T-helper 1 cell treated with Interleukin-12 subunit alpha and Interleukin-12 subunit beta and Interleukin-4 antibody, amounts not matched to agents 30 μg/mL and 1 μg/mL, for 36 hours (primary cell): Measurements from ENCODE around the gene TECRL.

Source experiments
- H3K27ac Mint-ChIP-seq: one replicate; pipeline ENCODE4 v1.8.0; 2021; ENCODE audit warnings: mild to moderate bottlenecking, mixed read lengths
- H3K27me3 Mint-ChIP-seq: one replicate; pipeline ENCODE4 v1.8.0; 2021; ENCODE audit warnings: low read depth, mixed read lengths
- H3K36me3 Mint-ChIP-seq: one replicate; pipeline ENCODE4 v1.8.0; 2021; ENCODE audit warnings: low read depth, mixed read lengths
- H3K4me1 Mint-ChIP-seq: one replicate; pipeline ENCODE4 v1.8.0; 2021; ENCODE audit warnings: low read depth, mixed read lengths
- H3K4me3 Mint-ChIP-seq: one replicate; pipeline ENCODE4 v1.8.0; 2021; ENCODE audit warnings: mild to moderate bottlenecking, moderate library complexity, mixed read lengths
- H3K9me3 Mint-ChIP-seq: one replicate; pipeline ENCODE4 v1.8.0; 2021; ENCODE audit warnings: mixed read lengths

TECRL gene

GRCh38 chr4:64360664-64361398, 48.4 kb downstream of the TECRL start:
- Mint-ChIP-seq H3K27me3 (no peaks in the 10 kb centered on the region), H3K4me3 (no peak overlapping the region), H3K36me3 (no peaks in the 10 kb centered on the region), H3K9me3 (peaks cover 25% of the 10 kb centered on the region), H3K27ac (no peak overlapping the region), H3K4me1 (no peaks in the 10 kb centered on the region)

GRCh38 chr4:64359489-64359888, 49.8 kb downstream of the TECRL start:
- Mint-ChIP-seq H3K36me3 (no peaks in the 10 kb centered on the region), H3K9me3 (peaks cover 20% of the 10 kb centered on the region), H3K27ac (no peak overlapping the region), H3K4me1 (no peaks in the 10 kb centered on the region), H3K4me3 (no peak overlapping the region), H3K27me3 (no peaks in the 10 kb centered on the region)

DNA sequence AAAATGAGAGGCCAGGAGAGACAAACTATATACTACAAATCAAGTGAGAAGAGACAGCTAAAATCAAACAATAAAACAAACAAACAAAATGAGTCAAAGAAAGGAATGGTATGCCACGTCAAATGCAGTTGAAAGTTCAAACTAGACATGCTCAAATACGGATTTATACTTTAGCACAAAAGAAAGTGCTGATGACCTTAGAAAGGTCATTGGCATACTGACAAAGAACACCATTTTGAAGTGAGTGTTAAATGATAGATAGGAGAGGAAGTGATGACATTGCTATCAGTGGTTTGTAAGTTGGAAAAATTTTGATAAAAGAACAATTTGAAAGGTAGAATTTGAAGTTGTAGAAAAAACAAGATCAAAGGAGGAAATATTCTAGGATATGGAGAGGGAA, 55.3 kb downstream of the TECRL start:
- H3K4me1 Mint-ChIP-seq = no peaks in the 10 kb centered on the region
- no peak overlapping the region for H3K27ac Mint-ChIP-seq
- H3K27me3 Mint-ChIP-seq = no peaks in the 10 kb centered on the region
- no peaks in the 10 kb centered on the region for H3K36me3 Mint-ChIP-seq
- peaks cover 4% of the 10 kb centered on the region for H3K9me3 Mint-ChIP-seq
- no peak overlapping the region for H3K4me3 Mint-ChIP-seq

DNA sequence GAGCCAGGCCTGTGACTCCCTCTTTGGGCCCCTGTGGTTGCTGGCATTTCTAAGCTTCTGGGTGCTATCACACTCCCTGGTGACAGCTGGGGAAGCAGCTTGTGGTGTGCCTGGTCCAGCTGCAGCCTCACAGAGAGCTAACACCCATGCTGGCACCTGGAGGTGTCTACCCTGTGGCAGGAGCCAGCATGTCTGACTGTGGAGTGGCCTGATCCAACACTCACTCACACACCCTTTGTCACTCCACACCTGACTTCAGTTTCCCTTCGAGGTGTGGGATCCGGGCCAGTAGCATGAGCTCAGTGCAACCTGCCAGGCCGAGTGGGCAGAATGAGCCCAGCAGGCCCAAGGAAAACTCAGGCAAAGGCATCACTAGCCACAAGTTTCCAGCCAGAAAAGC, 67.5 kb downstream of the TECRL start:
- Mint-ChIP-seq H3K27me3 (no peaks in the 10 kb centered on the region), H3K9me3 (peaks cover 13% of the 10 kb centered on the region), H3K4me1 (no peaks in the 10 kb centered on the region), H3K36me3 (no peaks in the 10 kb centered on the region), H3K27ac (no peak overlapping the region), H3K4me3 (no peak overlapping the region)

DNA sequence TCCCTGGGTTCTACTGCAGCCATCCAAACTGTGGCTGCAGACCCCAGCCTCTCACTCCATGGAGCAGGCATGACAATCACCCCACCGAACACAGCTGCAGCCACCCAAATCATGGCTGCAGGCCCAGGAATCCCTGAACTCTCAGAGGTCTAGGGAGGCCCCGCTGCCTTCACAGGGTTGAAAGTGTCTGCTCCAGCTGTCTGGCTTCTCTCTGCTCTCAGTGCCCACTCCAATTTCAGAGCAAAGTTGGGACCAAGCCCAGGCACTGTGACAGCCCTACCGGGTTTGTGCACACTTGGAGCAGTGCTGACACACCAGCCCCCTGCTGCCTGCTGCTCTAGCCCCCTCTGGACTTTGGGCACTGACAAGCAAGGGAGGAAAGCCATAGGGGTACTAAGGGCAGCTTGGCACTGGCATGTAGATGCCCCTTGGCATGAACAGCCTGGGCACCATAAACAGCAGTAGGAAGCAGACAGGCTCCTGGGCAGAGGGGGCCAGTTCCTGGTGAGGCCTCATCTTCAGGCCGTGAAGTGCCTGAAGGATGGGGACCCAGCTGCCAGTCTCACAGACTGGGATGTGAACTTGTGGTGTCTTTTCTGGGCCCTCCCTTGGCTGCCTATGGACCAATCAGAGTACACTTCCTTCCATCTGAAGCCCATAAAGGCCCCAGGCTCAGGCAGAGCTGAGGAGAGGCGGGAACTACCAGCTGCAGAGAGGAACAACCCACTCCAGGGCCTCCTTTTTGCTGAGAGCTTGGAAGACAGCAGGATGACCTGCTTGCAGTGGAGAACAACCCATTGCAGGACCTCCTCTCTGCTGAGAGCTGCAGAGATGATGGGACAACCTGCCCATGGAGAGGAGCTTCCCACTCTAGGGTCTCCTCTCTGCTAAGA, 68.8 kb downstream of the TECRL start:
- H3K27ac Mint-ChIP-seq = no peak overlapping the region
- H3K27me3 Mint-ChIP-seq = no peaks in the 10 kb centered on the region
- H3K36me3 Mint-ChIP-seq = no peaks in the 10 kb centered on the region
- no peaks in the 10 kb centered on the region for H3K4me1 Mint-ChIP-seq
- no peak overlapping the region for H3K4me3 Mint-ChIP-seq
- H3K9me3 Mint-ChIP-seq = peaks cover 13% of the 10 kb centered on the region

DNA sequence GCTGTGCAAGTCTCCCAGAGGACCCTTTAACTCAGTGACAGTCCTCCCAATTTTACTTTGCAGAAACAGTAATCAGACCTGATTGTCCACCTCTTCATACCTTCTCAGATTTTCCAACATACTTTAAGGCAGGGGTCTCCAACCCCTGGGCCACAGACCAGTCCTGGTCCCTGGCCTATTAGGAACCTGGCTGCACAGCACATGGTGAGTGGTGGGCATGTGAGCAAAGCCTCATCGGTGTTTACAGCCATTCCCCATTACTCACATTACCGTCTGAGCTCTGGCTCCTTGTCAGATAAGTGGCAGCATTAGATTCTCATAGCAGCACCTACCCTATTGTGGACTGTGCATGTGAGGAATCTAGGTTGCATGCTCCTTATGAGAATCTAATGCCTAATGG, 74.3 kb downstream of the TECRL start:
- Mint-ChIP-seq H3K4me3 (no peak overlapping the region), H3K36me3 (no peaks in the 10 kb centered on the region), H3K27me3 (no peaks in the 10 kb centered on the region), H3K9me3 (peaks cover 14% of the 10 kb centered on the region), H3K27ac (no peak overlapping the region), H3K4me1 (no peaks in the 10 kb centered on the region)

- Mint-ChIP-seq H3K9me3 (peaks cover 8% of the 10 kb centered on the region), H3K27me3 (no peaks in the 10 kb centered on the region), H3K4me1 (no peaks in the 10 kb centered on the region), H3K36me3 (no peaks in the 10 kb centered on the region), H3K4me3 (no peak overlapping the region), H3K27ac (no peak overlapping the region)
These were observed 79.1 kb downstream of the TECRL start for GRCh38 chr4:64330143-64330542.

DNA sequence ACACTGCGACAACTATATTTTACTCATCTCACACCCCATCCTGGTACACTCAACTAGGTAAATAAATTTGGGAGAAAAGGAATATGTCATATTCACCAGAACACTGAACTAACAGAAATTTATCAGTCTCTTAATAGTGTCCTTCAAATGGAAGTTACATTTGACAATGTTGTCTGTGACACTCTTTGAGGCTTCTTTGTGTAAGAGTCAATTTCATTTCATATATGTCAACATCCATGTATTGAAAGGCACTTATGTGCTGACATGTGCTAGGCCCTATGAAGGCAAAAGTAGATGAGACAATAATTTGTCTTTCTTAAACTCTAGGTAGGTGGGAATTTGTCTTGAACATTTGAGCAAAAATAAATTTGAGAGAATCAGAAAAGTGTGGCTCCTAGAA, 82.0 kb downstream of the TECRL start:
- no peak overlapping the region for H3K27ac Mint-ChIP-seq
- H3K27me3 Mint-ChIP-seq = no peaks in the 10 kb centered on the region
- no peaks in the 10 kb centered on the region for H3K36me3 Mint-ChIP-seq
- H3K9me3 Mint-ChIP-seq = peaks cover 10% of the 10 kb centered on the region
- no peak overlapping the region for H3K4me3 Mint-ChIP-seq
- H3K4me1 Mint-ChIP-seq = no peaks in the 10 kb centered on the region

GRCh38 chr4:64326507-64326906, 82.7 kb downstream of the TECRL start:
- no peak overlapping the region for H3K27ac Mint-ChIP-seq
- H3K36me3 Mint-ChIP-seq = no peaks in the 10 kb centered on the region
- no peak overlapping the region for H3K4me3 Mint-ChIP-seq
- H3K27me3 Mint-ChIP-seq = no peaks in the 10 kb centered on the region
- H3K4me1 Mint-ChIP-seq = no peaks in the 10 kb centered on the region
- H3K9me3 Mint-ChIP-seq = peaks cover 10% of the 10 kb centered on the region

DNA sequence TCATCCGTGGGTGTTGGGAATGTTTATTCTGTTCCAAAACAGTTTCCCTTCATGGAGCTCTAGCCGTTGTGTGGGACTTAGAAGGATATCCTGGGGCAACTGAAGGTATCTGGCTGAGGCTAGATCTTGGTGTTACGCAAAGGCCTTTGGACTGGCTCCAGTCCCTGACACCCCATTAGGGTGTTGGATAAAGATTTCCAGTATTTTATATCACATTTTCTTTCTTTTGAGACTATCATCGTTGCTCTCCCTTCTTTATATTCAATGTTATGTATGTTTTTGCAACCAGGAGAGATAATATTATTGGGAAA, 103.0 kb downstream of the TECRL start:
- H3K27me3 Mint-ChIP-seq = no peaks in the 10 kb centered on the region
- H3K9me3 Mint-ChIP-seq = peaks cover 14% of the 10 kb centered on the region
- H3K36me3 Mint-ChIP-seq = no peaks in the 10 kb centered on the region
- H3K4me1 Mint-ChIP-seq = no peaks in the 10 kb centered on the region
- H3K27ac Mint-ChIP-seq = no peak overlapping the region
- no peak overlapping the region for H3K4me3 Mint-ChIP-seq

DNA sequence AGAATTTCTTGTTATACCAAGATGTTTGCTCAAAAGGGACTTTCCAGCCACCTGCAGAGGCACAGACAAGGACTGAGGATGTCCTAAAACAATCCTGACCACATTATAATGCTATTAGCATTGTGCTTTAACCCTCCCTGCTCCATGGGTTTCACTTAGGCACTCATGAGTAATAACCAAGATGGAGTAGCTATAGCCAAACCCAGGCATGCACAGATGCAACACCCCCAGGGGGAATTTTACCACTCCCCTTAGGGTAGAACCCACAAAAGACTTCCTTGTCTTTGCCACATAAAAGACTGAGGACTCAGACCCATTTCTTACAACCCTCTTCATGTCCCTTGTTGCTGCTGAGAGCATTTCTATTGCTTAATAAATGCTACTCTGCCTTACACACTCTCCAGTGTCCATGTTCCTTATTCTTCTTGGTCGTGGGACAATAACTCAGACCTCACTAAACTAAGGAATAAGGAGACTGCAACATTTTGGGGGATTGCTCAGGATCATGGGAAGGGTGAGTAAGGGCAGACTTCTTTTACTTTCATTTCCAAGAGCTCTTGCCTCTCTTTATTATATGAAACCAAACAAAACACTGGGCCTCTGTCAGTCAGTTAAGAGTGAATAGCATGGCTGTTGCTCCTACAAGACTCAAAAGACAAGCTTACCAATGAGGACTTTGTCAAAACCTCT, 103.5 kb downstream of the TECRL start:
- no peak overlapping the region for H3K4me3 Mint-ChIP-seq
- H3K27me3 Mint-ChIP-seq = no peaks in the 10 kb centered on the region
- no peaks in the 10 kb centered on the region for H3K4me1 Mint-ChIP-seq
- H3K36me3 Mint-ChIP-seq = no peaks in the 10 kb centered on the region
- peaks cover 14% of the 10 kb centered on the region for H3K9me3 Mint-ChIP-seq
- H3K27ac Mint-ChIP-seq = no peak overlapping the region

- no peaks in the 10 kb centered on the region for H3K36me3 Mint-ChIP-seq
- no peaks in the 10 kb centered on the region for H3K4me1 Mint-ChIP-seq
- no peak overlapping the region for H3K4me3 Mint-ChIP-seq
- no peaks in the 10 kb centered on the region for H3K27me3 Mint-ChIP-seq
- H3K27ac Mint-ChIP-seq = no peak overlapping the region
- no peaks in the 10 kb centered on the region for H3K9me3 Mint-ChIP-seq
These were observed 136.8 kb downstream of the TECRL start for GRCh38 chr4:64272432-64272831.

DNA sequence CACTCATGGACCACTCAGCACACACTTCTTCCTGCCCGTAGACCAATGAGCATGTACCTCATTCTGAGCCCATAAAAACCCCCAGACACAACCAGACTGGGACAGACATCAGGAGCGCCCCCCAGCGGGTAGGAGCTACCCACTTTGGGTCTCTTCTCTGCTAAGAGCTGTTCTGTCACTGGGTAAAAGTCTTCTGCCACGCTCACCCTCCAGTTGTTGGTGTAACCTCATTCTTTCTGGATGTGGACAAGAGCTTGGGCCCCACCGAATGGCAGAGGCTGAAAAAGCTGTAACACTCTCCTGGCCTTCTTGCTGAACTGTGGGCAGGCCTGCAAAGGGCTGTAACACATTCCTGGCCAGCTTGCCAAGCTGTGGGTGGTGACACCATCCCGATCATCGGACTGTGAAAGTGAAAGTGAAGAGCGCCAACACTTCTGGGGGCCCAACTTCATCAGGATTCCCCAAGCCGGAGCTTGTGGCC, 137.6 kb downstream of the TECRL start:
- no peak overlapping the region for H3K4me3 Mint-ChIP-seq

DNA sequence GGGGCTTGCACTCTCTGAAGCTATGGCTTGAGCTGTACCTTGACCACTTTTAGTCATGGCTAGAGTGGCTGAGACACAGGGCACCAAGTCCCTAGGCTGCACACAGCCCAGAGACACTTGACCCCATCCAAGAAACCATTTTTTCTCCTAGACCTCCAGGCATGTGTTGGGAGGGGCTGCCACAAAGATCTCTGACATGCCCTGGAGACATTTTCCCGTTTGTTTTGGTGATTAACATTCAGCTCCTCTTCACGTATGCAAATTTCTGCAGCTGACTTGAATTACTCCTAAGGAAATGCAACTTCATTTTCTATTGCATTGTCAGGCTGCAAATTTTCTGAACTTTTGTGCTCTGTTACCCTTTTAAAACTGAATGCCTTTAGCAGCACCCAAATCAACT, 142.6 kb downstream of the TECRL start:
- H3K4me1 Mint-ChIP-seq = no peaks in the 10 kb centered on the region
- peaks cover 10% of the 10 kb centered on the region for H3K9me3 Mint-ChIP-seq
- H3K4me3 Mint-ChIP-seq = no peak overlapping the region
- no peaks in the 10 kb centered on the region for H3K36me3 Mint-ChIP-seq
- no peak overlapping the region for H3K27ac Mint-ChIP-seq
- no peaks in the 10 kb centered on the region for H3K27me3 Mint-ChIP-seq

More for the DNA sequence above, 137.6 kb downstream of the TECRL start:
- no peak overlapping the region for H3K27ac Mint-ChIP-seq
- H3K9me3 Mint-ChIP-seq = no peaks in the 10 kb centered on the region
- no peaks in the 10 kb centered on the region for H3K4me1 Mint-ChIP-seq
- H3K27me3 Mint-ChIP-seq = no peaks in the 10 kb centered on the region
- H3K36me3 Mint-ChIP-seq = no peaks in the 10 kb centered on the region

GRCh38 chr4:64266263-64266662, 143.0 kb downstream of the TECRL start:
- Mint-ChIP-seq H3K4me1 (no peaks in the 10 kb centered on the region), H3K4me3 (no peak overlapping the region), H3K27ac (no peak overlapping the region), H3K9me3 (peaks cover 10% of the 10 kb centered on the region), H3K27me3 (no peaks in the 10 kb centered on the region), H3K36me3 (no peaks in the 10 kb centered on the region)
